HEK293 (cell line): Measurements from ENCODE around the gene PID1.

Source experiments
- CTCF ChIA-PET: fragments of 350-600 bp; formaldehyde crosslinking; extraction: SDS; loops from one replicate; lab custom pipeline; 2021; ENCODE audit warnings: antibody characterized with exemption; lab: Yijun Ruan, JAX
- POLR2A ChIA-PET: fragments of 300-600 bp; formaldehyde crosslinking; extraction: SDS; loops from one replicate; lab custom pipeline; 2020; ENCODE audit warnings: antibody characterized with exemption, inconsistent platforms; lab: Yijun Ruan, JAX
- H3K27ac ChIP-seq: fragments of 200-500 bp; sonication (Bioruptor generic); 2 replicates; pipeline ENCODE4 v1.5.1; 2014; ENCODE audit warnings: low read depth, low read length, control low read depth, inconsistent platforms; ENCODE audit errors: extremely low read depth
- H3K36me3 ChIP-seq, 2 experiments: fragments of 200-500 bp in 1 of 2; sonication (Bioruptor generic) in 1 of 2; 1 replicate in 1 of 2; 2 replicates in 1 of 2; pipeline ENCODE4 v1.5.1; 2014 to 2017; ENCODE audit warnings: inconsistent platforms in 2 of 2, low read length in 2 of 2; ENCODE audit not compliant: control insufficient read depth in 2 of 2, insufficient read depth in 1 of 2
- H3K4me1 ChIP-seq: fragments of 200-500 bp; sonication (Bioruptor generic); 2 replicates; pipeline ENCODE4 v1.5.1; 2014; ENCODE audit warnings: mild to moderate bottlenecking, low read length, inconsistent platforms; ENCODE audit not compliant: control insufficient read depth, insufficient read depth
- H3K4me3 ChIP-seq: 2 replicates; pipeline ENCODE4 v1.5.1; 2011; ENCODE audit warnings: low read depth, mild to moderate bottlenecking, control low read depth, low read length, moderate library complexity
- H3K9me3 ChIP-seq: fragments of 200-500 bp; sonication (Bioruptor generic); 2 replicates; pipeline ENCODE4 v1.5.1; 2014; ENCODE audit warnings: low read depth, low read length, inconsistent platforms; ENCODE audit not compliant: control insufficient read depth, insufficient read depth
- GLI2 ChIP-seq: fragments of 450-650 bp; formaldehyde crosslinking; IDR thresholded peaks from 2 replicates; pipeline ENCODE4; 2017; ENCODE audit warnings: missing biosample characterization, missing genetic modification characterization, low read depth, borderline replicate concordance
- KLF1 ChIP-seq: fragments of 450-650 bp; formaldehyde crosslinking; IDR thresholded peaks from 2 replicates; pipeline ENCODE4 v1.5.1; 2016; ENCODE audit warnings: missing biosample characterization, missing genetic modification characterization
- KLF7 ChIP-seq: fragments of 450-650 bp; formaldehyde crosslinking; IDR thresholded peaks from 2 replicates; pipeline ENCODE4 v1.5.1; 2016; ENCODE audit warnings: missing biosample characterization, missing genetic modification characterization, borderline replicate concordance
- SALL2 ChIP-seq: fragments of 450-650 bp; formaldehyde crosslinking; IDR thresholded peaks from 2 replicates; pipeline ENCODE4 v1.5.0; 2017; ENCODE audit warnings: missing biosample characterization, mild to moderate bottlenecking, missing genetic modification characterization, borderline replicate concordance
- SP3 ChIP-seq: fragments of 450-650 bp; formaldehyde crosslinking; IDR thresholded peaks from 2 replicates; pipeline ENCODE4 v1.5.1; 2016; ENCODE audit warnings: missing biosample characterization, missing genetic modification characterization
- TCF7L2 ChIP-seq: IDR thresholded peaks from 2 replicates; pipeline ENCODE4 v1.6.1; 2011; ENCODE audit warnings: low read depth, mild to moderate bottlenecking, inconsistent platforms, low read length, moderate library complexity, borderline replicate concordance
- YY2 ChIP-seq: fragments of 450-650 bp; formaldehyde crosslinking; IDR thresholded peaks from 2 replicates; pipeline ENCODE4 v1.5.1; 2016; ENCODE audit warnings: missing biosample characterization, missing genetic modification characterization
- ZBTB21 ChIP-seq: fragments of 450-650 bp; formaldehyde crosslinking; IDR thresholded peaks from 2 replicates; pipeline ENCODE4 v1.5.1; 2017; ENCODE audit warnings: missing biosample characterization, missing genetic modification characterization
- ZNF112 ChIP-seq: fragments of 450-650 bp; formaldehyde crosslinking; IDR thresholded peaks from 2 replicates; pipeline ENCODE4 v1.5.0; 2017; ENCODE audit warnings: missing biosample characterization, missing genetic modification characterization
- ZNF248 ChIP-seq: fragments of 450-650 bp; formaldehyde crosslinking; IDR thresholded peaks from 2 replicates; pipeline ENCODE4 v1.5.1; 2017; ENCODE audit warnings: missing biosample characterization, missing genetic modification characterization
- ZNF274 ChIP-seq, 2 experiments: fragments of 200-500 bp in 1 of 2; fragments of 450-650 bp in 1 of 2; sonication (Bioruptor generic) in 1 of 2; formaldehyde crosslinking in 1 of 2; IDR thresholded peaks; 2 replicates each; pipeline versions ENCODE4 v1.5.1 to v1.6.1; 2014 to 2016; ENCODE audit warnings: borderline replicate concordance in 1 of 2, inconsistent platforms in 1 of 2, low read length in 1 of 2, missing biosample characterization in 1 of 2, missing genetic modification characterization in 1 of 2
- ZNF335 ChIP-seq: fragments of 450-650 bp; formaldehyde crosslinking; conservative IDR thresholded peaks from 2 replicates; pipeline ENCODE4 v1.5.1; 2016; ENCODE audit warnings: missing biosample characterization, missing genetic modification characterization
- ZNF366 ChIP-seq: fragments of 450-650 bp; formaldehyde crosslinking; conservative IDR thresholded peaks from 2 replicates; pipeline ENCODE4 v1.5.1; 2016; ENCODE audit warnings: missing biosample characterization, missing genetic modification characterization
- ZNF473 ChIP-seq: fragments of 450-650 bp; formaldehyde crosslinking; IDR thresholded peaks from 2 replicates; pipeline ENCODE4 v1.5.1; 2017; ENCODE audit warnings: missing biosample characterization, missing genetic modification characterization
- ZNF521 ChIP-seq: fragments of 450-650 bp; formaldehyde crosslinking; IDR thresholded peaks from 2 replicates; pipeline ENCODE4 v1.5.1; 2017; ENCODE audit warnings: missing biosample characterization, mild to moderate bottlenecking, missing genetic modification characterization
- ZNF621 ChIP-seq: fragments of 450-650 bp; formaldehyde crosslinking; IDR thresholded peaks from 2 replicates; pipeline ENCODE4 v1.5.1; 2017; ENCODE audit warnings: missing biosample characterization, missing genetic modification characterization
- ZNF792 ChIP-seq: fragments of 450-650 bp; formaldehyde crosslinking; IDR thresholded peaks from 2 replicates; pipeline ENCODE4 v1.5.1; 2016; ENCODE audit warnings: missing biosample characterization, missing genetic modification characterization
- ZSCAN23 ChIP-seq: fragments of 450-650 bp; formaldehyde crosslinking; IDR thresholded peaks from 2 replicates; pipeline ENCODE4 v1.5.1; 2016; ENCODE audit warnings: missing biosample characterization, missing genetic modification characterization
- TF ChIP-seq, protein P1 (sequence below): fragments of 450-650 bp; formaldehyde crosslinking; IDR thresholded peaks from 2 replicates; pipeline ENCODE4 v1.5.1; 2017; ENCODE audit warnings: missing biosample characterization, missing genetic modification characterization
- TF ChIP-seq, protein P2 (sequence below): fragments of 450-650 bp; formaldehyde crosslinking; IDR thresholded peaks from 2 replicates; pipeline ENCODE4 v1.5.1; 2016; ENCODE audit warnings: missing biosample characterization, missing genetic modification characterization, borderline replicate concordance
- TF ChIP-seq, protein P3 (sequence below): fragments of 450-650 bp; formaldehyde crosslinking; conservative IDR thresholded peaks from 2 replicates; pipeline ENCODE4 v1.5.1; 2016; ENCODE audit warnings: low read depth, missing biosample characterization, missing genetic modification characterization

The PID1 gene

DNA sequence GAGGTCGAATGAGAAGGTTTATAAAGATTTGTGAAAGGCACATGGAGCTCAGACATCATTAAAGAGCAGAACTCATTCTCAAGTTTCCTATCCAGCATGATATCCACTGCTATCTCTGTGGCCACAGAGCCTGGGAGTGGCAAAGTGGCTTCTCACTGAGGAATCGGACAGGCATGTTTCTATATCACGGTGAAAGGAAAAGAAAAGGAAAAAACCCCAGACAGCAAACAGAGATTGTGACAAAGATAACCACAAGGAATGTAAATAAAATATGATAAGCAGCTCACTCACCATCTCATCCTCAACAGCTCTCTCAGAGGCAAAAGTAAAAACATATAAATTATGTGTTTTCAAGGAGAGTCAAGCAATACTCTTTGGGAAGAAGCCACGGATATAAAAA is 2.5 kb downstream of the PID1 start:
- CTCF ChIA-PET = interaction anchor here (0.7 to 1.6 kb wide), 4 partner anchors 9 to 1378 kb away, joined by 3 to 4 read pairs (median 4); no protein-coding TSS in a partner anchor
- TF ChIP-seq ZNF521 = no peak
- no peak for TF ChIP-seq ZNF621 (tag by site-specific recombination)
- no peak for TF ChIP-seq ZSCAN23 (tag by site-specific recombination)
- TF ChIP-seq, protein P1, sequence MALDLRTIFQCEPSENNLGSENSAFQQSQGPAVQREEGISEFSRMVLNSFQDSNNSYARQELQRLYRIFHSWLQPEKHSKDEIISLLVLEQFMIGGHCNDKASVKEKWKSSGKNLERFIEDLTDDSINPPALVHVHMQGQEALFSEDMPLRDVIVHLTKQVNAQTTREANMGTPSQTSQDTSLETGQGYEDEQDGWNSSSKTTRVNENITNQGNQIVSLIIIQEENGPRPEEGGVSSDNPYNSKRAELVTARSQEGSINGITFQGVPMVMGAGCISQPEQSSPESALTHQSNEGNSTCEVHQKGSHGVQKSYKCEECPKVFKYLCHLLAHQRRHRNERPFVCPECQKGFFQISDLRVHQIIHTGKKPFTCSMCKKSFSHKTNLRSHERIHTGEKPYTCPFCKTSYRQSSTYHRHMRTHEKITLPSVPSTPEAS (tag by site-specific recombination) = no peak
- TF ChIP-seq ZNF473 (tag by site-specific recombination) = no peak
- no peak for TF ChIP-seq ZNF366
- TF ChIP-seq KLF1 (tag by site-specific recombination) = no peak
- TF ChIP-seq KLF7 (tag by site-specific recombination) = no peak
- no peak for TF ChIP-seq SALL2 (tag by site-specific recombination)
- TF ChIP-seq SP3 (tag by site-specific recombination) = no peak
- TF ChIP-seq ZNF248 (tag by site-specific recombination) = no peak
- Histone ChIP-seq H3K36me3 (no peaks in the 10 kb centered on the region), H3K9me3 (no peaks in the 10 kb centered on the region), H3K4me1 (no peaks in the 10 kb centered on the region), H3K4me3 (no peak overlapping the region), H3K27ac (no peak overlapping the region)
- POLR2A ChIA-PET = no interaction called here

DNA sequence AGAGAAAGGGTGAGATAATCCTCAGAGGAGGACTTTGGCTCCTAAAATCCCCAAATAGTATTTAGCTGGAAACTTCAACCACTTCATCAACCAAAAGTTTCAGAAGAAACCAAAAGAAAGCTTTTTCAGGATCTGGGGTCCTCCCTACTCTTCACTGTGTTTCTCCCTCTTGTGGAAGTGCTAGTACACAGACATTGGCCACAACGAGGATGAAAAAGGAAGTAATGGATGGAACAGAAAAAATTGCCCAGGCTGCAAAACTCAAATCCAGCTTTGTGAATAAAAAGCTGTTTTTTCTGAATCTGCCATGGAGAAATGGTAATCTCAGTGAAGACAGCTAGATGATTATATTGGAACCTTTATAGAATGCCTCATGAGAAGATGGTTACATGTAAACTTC is 4.0 kb downstream of the PID1 start:
- ChIA-PET POLR2A (no interaction called here), CTCF (no interaction called here)
- TF ChIP-seq, protein P2, sequence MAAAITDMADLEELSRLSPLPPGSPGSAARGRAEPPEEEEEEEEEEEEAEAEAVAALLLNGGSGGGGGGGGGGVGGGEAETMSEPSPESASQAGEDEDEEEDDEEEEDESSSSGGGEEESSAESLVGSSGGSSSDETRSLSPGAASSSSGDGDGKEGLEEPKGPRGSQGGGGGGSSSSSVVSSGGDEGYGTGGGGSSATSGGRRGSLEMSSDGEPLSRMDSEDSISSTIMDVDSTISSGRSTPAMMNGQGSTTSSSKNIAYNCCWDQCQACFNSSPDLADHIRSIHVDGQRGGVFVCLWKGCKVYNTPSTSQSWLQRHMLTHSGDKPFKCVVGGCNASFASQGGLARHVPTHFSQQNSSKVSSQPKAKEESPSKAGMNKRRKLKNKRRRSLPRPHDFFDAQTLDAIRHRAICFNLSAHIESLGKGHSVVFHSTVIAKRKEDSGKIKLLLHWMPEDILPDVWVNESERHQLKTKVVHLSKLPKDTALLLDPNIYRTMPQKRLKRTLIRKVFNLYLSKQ (tag by site-specific recombination) = no peak
- TF ChIP-seq ZNF112 (tag by site-specific recombination) = no peak
- TF ChIP-seq ZBTB21 (tag by site-specific recombination) = no peak
- no peak for TF ChIP-seq YY2 (tag by site-specific recombination)
- no peak for TF ChIP-seq ZNF792
- no peak for TF ChIP-seq GLI2 (tag by site-specific recombination)
- no peak for TF ChIP-seq TCF7L2
- TF ChIP-seq ZNF335 = no peak
- TF ChIP-seq, protein P3, sequence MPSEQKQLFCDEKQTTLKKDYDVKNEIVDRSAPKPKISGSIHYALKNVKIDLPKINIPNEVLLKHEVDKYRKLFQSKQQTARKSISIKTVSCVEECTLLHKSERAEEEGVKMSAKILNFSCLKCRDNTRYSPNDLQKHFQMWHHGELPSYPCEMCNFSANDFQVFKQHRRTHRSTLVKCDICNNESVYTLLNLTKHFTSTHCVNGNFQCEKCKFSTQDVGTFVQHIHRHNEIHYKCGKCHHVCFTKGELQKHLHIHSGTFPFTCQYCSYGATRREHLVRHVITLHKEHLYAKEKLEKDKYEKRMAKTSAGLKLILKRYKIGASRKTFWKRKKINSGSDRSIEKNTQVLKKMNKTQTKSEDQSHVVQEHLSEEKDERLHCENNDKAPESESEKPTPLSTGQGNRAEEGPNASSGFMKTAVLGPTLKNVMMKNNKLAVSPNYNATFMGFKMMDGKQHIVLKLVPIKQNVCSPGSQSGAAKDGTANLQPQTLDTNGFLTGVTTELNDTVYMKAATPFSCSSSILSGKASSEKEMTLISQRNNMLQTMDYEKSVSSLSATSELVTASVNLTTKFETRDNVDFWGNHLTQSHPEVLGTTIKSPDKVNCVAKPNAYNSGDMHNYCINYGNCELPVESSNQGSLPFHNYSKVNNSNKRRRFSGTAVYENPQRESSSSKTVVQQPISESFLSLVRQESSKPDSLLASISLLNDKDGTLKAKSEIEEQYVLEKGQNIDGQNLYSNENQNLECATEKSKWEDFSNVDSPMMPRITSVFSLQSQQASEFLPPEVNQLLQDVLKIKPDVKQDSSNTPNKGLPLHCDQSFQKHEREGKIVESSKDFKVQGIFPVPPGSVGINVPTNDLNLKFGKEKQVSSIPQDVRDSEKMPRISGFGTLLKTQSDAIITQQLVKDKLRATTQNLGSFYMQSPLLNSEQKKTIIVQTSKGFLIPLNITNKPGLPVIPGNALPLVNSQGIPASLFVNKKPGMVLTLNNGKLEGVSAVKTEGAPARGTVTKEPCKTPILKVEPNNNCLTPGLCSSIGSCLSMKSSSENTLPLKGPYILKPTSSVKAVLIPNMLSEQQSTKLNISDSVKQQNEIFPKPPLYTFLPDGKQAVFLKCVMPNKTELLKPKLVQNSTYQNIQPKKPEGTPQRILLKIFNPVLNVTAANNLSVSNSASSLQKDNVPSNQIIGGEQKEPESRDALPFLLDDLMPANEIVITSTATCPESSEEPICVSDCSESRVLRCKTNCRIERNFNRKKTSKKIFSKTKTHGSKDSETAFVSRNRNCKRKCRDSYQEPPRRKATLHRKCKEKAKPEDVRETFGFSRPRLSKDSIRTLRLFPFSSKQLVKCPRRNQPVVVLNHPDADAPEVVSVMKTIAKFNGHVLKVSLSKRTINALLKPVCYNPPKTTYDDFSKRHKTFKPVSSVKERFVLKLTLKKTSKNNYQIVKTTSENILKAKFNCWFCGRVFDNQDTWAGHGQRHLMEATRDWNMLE (tag by site-specific recombination) = no peak
- TF ChIP-seq ZNF274 (IDR thresholded peaks at IDR 0.05; ENCODE audit: low read length) = no peak
- TF ChIP-seq ZNF274 (tag by site-specific recombination; IDR thresholded peaks at IDR 0.05; ENCODE audit: borderline replicate concordance) = no peak
- Histone ChIP-seq H3K9me3 (no peaks in the 10 kb centered on the region), H3K4me3 (no peak overlapping the region), H3K36me3 (no peaks in the 10 kb centered on the region), H3K27ac (no peak overlapping the region), H3K4me1 (no peaks in the 10 kb centered on the region)
